CD14-positive monocyte (primary cell): ENCODE measurements around the gene TNFAIP6. TPM values are rescaled to one million over a fixed set of nuclear protein-coding genes. Genes with fewer than 3 reads are reported as not detected.

ENCODE experiments used
- DNase-seq, 3 donors: peaks; one replicate each; pipeline ENCODE4 v3.0.0-alpha.2; 2011 to 2022
- H2AFZ ChIP-seq: 2 replicates; pipeline ENCODE4 v1.6.0; 2012; ENCODE audit warnings: mild to moderate bottlenecking, low read depth, low read length, inconsistent platforms; ENCODE audit not compliant: insufficient read depth, poor library complexity, severe bottlenecking
- H3K27ac ChIP-seq, 2 donors: 1 replicate in 1 of 2; 2 replicates in 1 of 2; pipeline ENCODE4 v1.5.1; 2012 to 2013; ENCODE audit warnings: low read length in 2 of 2, control low read depth in 1 of 2, inconsistent platforms in 1 of 2, low read depth in 1 of 2, mild to moderate bottlenecking in 1 of 2
- H3K27me3 ChIP-seq, 2 donors: one replicate each; pipeline versions ENCODE4 v1.6.0 to v1.6.1; 2011 to 2013; ENCODE audit warnings: low read length in 2 of 2; ENCODE audit not compliant: control insufficient read depth in 2 of 2, insufficient read depth in 2 of 2
- H3K36me3 ChIP-seq, 2 donors: replicated peaks in 1 of 2; 1 replicate in 1 of 2; 2 replicates in 1 of 2; pipeline versions ENCODE4 v1.5.1 to v1.6.1; 2012 to 2013; ENCODE audit warnings: low read length in 2 of 2, control low read depth in 1 of 2, inconsistent platforms in 1 of 2, mild to moderate bottlenecking in 1 of 2; ENCODE audit not compliant: insufficient read depth in 2 of 2, control insufficient read depth in 1 of 2
- H3K4me1 ChIP-seq, 2 donors: 1 replicate in 1 of 2; 2 replicates in 1 of 2; pipeline versions ENCODE4 v1.5.1 to v1.6.1; 2012 to 2013; ENCODE audit warnings: low read length in 2 of 2, control low read depth in 1 of 2, inconsistent platforms in 1 of 2, mild to moderate bottlenecking in 1 of 2, moderate library complexity in 1 of 2; ENCODE audit not compliant: insufficient read depth in 2 of 2, control insufficient read depth in 1 of 2
- H3K4me2 ChIP-seq: replicated peaks from 2 replicates; pipeline ENCODE3; 2012; ENCODE audit warnings: low read length, moderate library complexity, mild to moderate bottlenecking; ENCODE audit not compliant: poor library complexity, severe bottlenecking; ENCODE audit errors: extremely low read depth
- H3K4me3 ChIP-seq, 3 experiments: fragments of 200-600 bp in 1 of 3; sonication (generic) in 1 of 3; replicated peaks in 1 of 3; 1 replicate in 2 of 3; 2 replicates in 1 of 3; pipeline ENCODE4 v1.5.1; 2011 to 2013; ENCODE audit warnings: low read length in 3 of 3, mild to moderate bottlenecking in 3 of 3, control low read depth in 2 of 3, low read depth in 2 of 3, inconsistent platforms in 1 of 3, moderate library complexity in 1 of 3
- H3K79me2 ChIP-seq: 2 replicates; pipeline ENCODE4 v1.6.0; 2012; ENCODE audit warnings: mild to moderate bottlenecking, control low read depth, inconsistent platforms, low read length, moderate library complexity; ENCODE audit not compliant: insufficient read depth
- H3K9ac ChIP-seq: 2 replicates; pipeline ENCODE4 v1.6.0; 2017; ENCODE audit warnings: low read length, mild to moderate bottlenecking; ENCODE audit not compliant: insufficient read depth, poor library complexity, severe bottlenecking
- H3K9me3 ChIP-seq, 2 donors: replicated peaks in 1 of 2; 1 replicate in 1 of 2; 2 replicates in 1 of 2; pipeline versions ENCODE4 v1.5.1 to v1.6.1; 2012 to 2013; ENCODE audit warnings: low read length in 2 of 2, control low read depth in 1 of 2; ENCODE audit not compliant: control insufficient read depth in 1 of 2, insufficient read depth in 1 of 2
- H4K20me1 ChIP-seq: 2 replicates; pipeline ENCODE4 v1.6.0; 2012; ENCODE audit warnings: mild to moderate bottlenecking, low read length, control low read depth, moderate library complexity; ENCODE audit not compliant: insufficient read depth
- H3K27ac Mint-ChIP-seq, 7 donors: one replicate each; pipeline ENCODE4 v1.8.0; 2020; ENCODE audit warnings: mild to moderate bottlenecking in 7 of 7, mixed read lengths in 7 of 7, moderate library complexity in 6 of 7, inconsistent platforms in 2 of 7
- H3K27me3 Mint-ChIP-seq, 3 donors: one replicate each; pipeline ENCODE4 v1.8.0; 2021 to 2022; ENCODE audit warnings: low read depth in 3 of 3, mild to moderate bottlenecking in 3 of 3, mixed read lengths in 3 of 3, moderate library complexity in 3 of 3, inconsistent platforms in 1 of 3
- H3K36me3 Mint-ChIP-seq, 2 donors: one replicate each; pipeline ENCODE4 v1.8.0; 2020; ENCODE audit warnings: mixed read lengths in 2 of 2, inconsistent platforms in 1 of 2, mild to moderate bottlenecking in 1 of 2
- H3K4me1 Mint-ChIP-seq: one replicate; pipeline ENCODE4 v1.8.0; 2020; ENCODE audit warnings: mild to moderate bottlenecking, mixed read lengths
- H3K4me3 Mint-ChIP-seq, 2 donors: one replicate each; pipeline ENCODE4 v1.8.0; 2020; ENCODE audit warnings: mild to moderate bottlenecking in 2 of 2, mixed read lengths in 2 of 2, moderate library complexity in 1 of 2
- H3K9me3 Mint-ChIP-seq, 7 donors: one replicate each; pipeline ENCODE4 v1.8.0; 2020 to 2022; ENCODE audit warnings: mixed read lengths in 7 of 7, mild to moderate bottlenecking in 6 of 7, moderate library complexity in 6 of 7, inconsistent platforms in 2 of 7
- CTCF ChIP-seq: fragments of 200-600 bp; IDR thresholded peaks from one replicate; pipeline ENCODE4 v1.8.0; 2022; ENCODE audit warnings: antibody characterized with exemption, mild to moderate bottlenecking
- WGBS: methylation state at CpG from one replicate; pipeline ENCODE4 v1.1.5; 2013; ENCODE audit warnings: missing lambda C conversion rate; ENCODE audit not compliant: insufficient coverage; 5-methylcytosine and 5-hydroxymethylcytosine counted together
- intact Hi-C, 2 donors: fragments of 100-400 bp; cut with micrococcal nuclease; formaldehyde crosslinking; loops; one replicate each; pipeline versions ENCODE4 v1.15.0 to v1.15.1; 2023
- polyA plus RNA-seq, 3 donors: library from polyadenylated mRNA; depleted of rRNA in 1 of 3; unstranded in 2 of 3; stranded (reverse) in 1 of 3; fragments of 300-500 nt in 2 of 3; fragments of >200 nt in 1 of 3; fragmentation: Illumina TruSeq in 2 of 3; gene quantifications; 1 replicate in 2 of 3; 2 replicates in 1 of 3; pipeline ENCODE4 v1.2.3, GENCODE V29; 2012 to 2021

TNFAIP6 gene
- polyA plus RNA-seq, 3 donors = 2.6 to 8.2 (median 3.5) TPM

GRCh38 chr2:151391436-151391835 lies 34.0 kb downstream of the TNFAIP6 start:
- WGBS = 100% methylated on average over 1 of the region's 2 CpGs
- H4K20me1 ChIP-seq = no peaks in the 10 kb centered on the region
- H3K27me3 Mint-ChIP-seq = peaks cover 1 to 5% (median 2%) of the 10 kb centered on the region in 3 donors
- no peak overlapping the region for H3K4me3 Mint-ChIP-seq
- no peaks in the 10 kb centered on the region for H3K4me1 ChIP-seq
- no peaks in the 10 kb centered on the region for H3K36me3 ChIP-seq
- H3K4me2 ChIP-seq = no peak overlapping the region
- H3K9me3 Mint-ChIP-seq = peaks cover 0 to 6% (median 0%) of the 10 kb centered on the region in 7 donors
- H3K36me3 Mint-ChIP-seq = no peaks in the 10 kb centered on the region
- no peaks in the 10 kb centered on the region for H3K9me3 ChIP-seq
- TF ChIP-seq CTCF = no peak
- no peak overlapping the region for H3K4me3 ChIP-seq
- H3K27ac ChIP-seq = no peak overlapping the region
- intact Hi-C loops = no loop called here
- H3K79me2 ChIP-seq = no peaks in the 10 kb centered on the region
- peaks cover 3% of the 10 kb centered on the region for H3K4me1 Mint-ChIP-seq
- no peaks in the 10 kb centered on the region for H3K27me3 ChIP-seq
- no peak overlapping the region for H3K27ac Mint-ChIP-seq
- no peak overlapping the region for H3K9ac ChIP-seq
- DNase-seq = no peak
- no peak overlapping the region for H2AFZ ChIP-seq

- DNase-seq = no peak
- Mint-ChIP-seq H3K4me3 (no peak overlapping the region), H3K27ac (no peak overlapping the region), H3K9me3 (peaks cover 0 to 6% (median 2%) of the 10 kb centered on the region in 7 donors), H3K27me3 (peaks cover 1 to 5% (median 4%) of the 10 kb centered on the region in 3 donors), H3K4me1 (peaks cover 3% of the 10 kb centered on the region), H3K36me3 (no peaks in the 10 kb centered on the region)
- Histone ChIP-seq H3K36me3 (no peaks in the 10 kb centered on the region), H3K27ac (no peak overlapping the region), H4K20me1 (no peaks in the 10 kb centered on the region), H3K4me3 (no peak overlapping the region), H3K4me2 (no peak overlapping the region), H2AFZ (no peak overlapping the region), H3K79me2 (no peaks in the 10 kb centered on the region), H3K4me1 (no peaks in the 10 kb centered on the region), H3K9me3 (no peaks in the 10 kb centered on the region), H3K27me3 (no peaks in the 10 kb centered on the region), H3K9ac (no peak overlapping the region)
- intact Hi-C loops = no loop called here
- WGBS = 100% methylated on average over 1 of the region's 4 CpGs
- TF ChIP-seq CTCF = no peak
These were observed 37.1 kb downstream of the TNFAIP6 start for GRCh38 chr2:151394509-151394908.
